Astrocyte of the hippocampus (primary cell): ENCODE data around the gene C1QL4.
"Not testable (repeated sequence)": the region's sequence is repeated elsewhere in the genome, so short reads cannot be mapped to it uniquely, and the experiment has no call there.

Experiments
- DNase-seq: peaks from one replicate; pipeline ENCODE4 v3.0.0; 2011; ENCODE audit warnings: low read depth, low spot score

Gene C1QL4

GRCh38 chr12:49301760-49302159 is 35.2 kb downstream of the C1QL4 start:
- DNase-seq: no peak

GRCh38 chr12:49298160-49298559 is 38.8 kb downstream of the C1QL4 start:
- no peak for DNase-seq

- DNase-seq: no peak
These were observed 39.3 kb downstream of the C1QL4 start for GRCh38 chr12:49297695-49298060.

- no peak for DNase-seq
These were observed 39.9 kb downstream of the C1QL4 start for GRCh38 chr12:49296836-49297694.

- peak; percentile 58 for DNase-seq
These were observed 40.8 kb downstream of the C1QL4 start for GRCh38 chr12:49296034-49296835.

- peak; percentile 33 for DNase-seq
These were observed 41.7 kb downstream of the C1QL4 start, which contains the start of gene PRPH for GRCh38 chr12:49295082-49295936. TSS of gene PRPH (plus strand) at chr12:49295147. CDS start at chr12:49295201, 54 bp downstream.

GRCh38 chr12:49294804-49295081 is 42.2 kb downstream of the C1QL4 start:
- DNase-seq: no peak

- no peak for DNase-seq
These were observed 42.7 kb downstream of the C1QL4 start for GRCh38 chr12:49294086-49294803.

GRCh38 chr12:49293056-49293956 is 43.7 kb downstream of the C1QL4 start:
- DNase-seq: peak; percentile 57

- peak; percentile 23 for DNase-seq
These were observed 44.3 kb downstream of the C1QL4 start for GRCh38 chr12:49292729-49293055.

- DNase-seq: no peak
These were observed 47.9 kb downstream of the C1QL4 start for GRCh38 chr12:49288922-49289555.

GRCh38 chr12:49288412-49288853 is 48.6 kb downstream of the C1QL4 start:
- peak; percentile 71 for DNase-seq

- DNase-seq: no peak
These were observed 49.1 kb downstream of the C1QL4 start for GRCh38 chr12:49287876-49288275.

- no peak for DNase-seq
These were observed 52.3 kb downstream of the C1QL4 start for GRCh38 chr12:49284672-49285071.

- no peak for DNase-seq
These were observed 53.2 kb downstream of the C1QL4 start for GRCh38 chr12:49283541-49284429.

- DNase-seq: not testable (repeated sequence)
These were observed 54.1 kb downstream of the C1QL4 start for GRCh38 chr12:49282740-49283375.
